ENCODE data around the gene PNLDC1.

Gene PNLDC1

DNA sequence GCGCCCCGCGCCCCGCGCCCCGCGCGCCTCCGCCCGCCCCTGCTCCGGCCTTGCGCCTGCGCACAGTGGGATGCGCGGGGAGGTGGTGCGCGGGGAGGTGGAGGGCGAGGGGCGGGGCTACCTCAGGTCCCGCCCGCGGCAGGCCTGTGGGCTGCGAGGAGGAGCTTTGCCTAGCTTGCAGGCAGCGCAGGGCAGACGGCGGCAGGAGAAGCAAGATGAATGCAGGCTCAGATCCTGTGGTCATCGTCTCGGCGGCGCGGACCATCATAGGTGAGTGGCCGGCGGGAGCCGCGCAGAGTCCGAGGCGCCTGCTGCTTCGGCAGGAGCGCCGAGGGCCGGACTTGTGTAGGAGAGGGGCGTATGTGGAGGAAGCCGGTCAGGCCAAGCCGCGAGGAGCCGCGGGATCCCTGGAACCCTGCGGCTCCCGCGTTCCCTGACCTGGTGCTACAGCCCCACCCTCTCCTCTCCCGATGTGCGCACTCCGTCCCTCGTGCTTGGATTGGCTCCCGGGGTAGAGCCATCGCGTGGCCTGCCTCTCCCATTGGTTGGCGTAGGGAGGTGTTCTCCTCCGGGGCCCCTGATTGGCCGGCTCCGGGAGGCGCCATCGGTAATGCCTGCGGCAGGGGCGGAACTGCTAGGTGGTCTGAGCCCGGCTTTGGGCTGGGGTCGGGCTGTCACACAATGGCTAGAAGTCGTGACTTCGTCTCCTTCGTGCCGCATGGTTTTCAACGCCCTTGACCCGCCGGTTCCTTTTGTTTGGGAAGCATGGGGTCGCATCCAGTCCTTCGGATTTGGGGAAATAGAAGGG lies 38.0 kb upstream of the PNLDC1 start, which contains the start of gene ACAT2:
TSS of gene ACAT2 (plus strand) at position 173 of the 808 bp plus-strand sequence. CDS start at position 216, 43 bp downstream.
- no peak for TF ChIP-seq TEAD4 (IDR thresholded peaks at IDR 0.05)
- TF ChIP-seq EP300 (IDR thresholded peaks at IDR 0.05; ENCODE audit: borderline replicate concordance) = no peak
- no peak for TF ChIP-seq TCF12 (IDR thresholded peaks at IDR 0.05; ENCODE audit: low read depth)
- TF ChIP-seq, protein P1, sequence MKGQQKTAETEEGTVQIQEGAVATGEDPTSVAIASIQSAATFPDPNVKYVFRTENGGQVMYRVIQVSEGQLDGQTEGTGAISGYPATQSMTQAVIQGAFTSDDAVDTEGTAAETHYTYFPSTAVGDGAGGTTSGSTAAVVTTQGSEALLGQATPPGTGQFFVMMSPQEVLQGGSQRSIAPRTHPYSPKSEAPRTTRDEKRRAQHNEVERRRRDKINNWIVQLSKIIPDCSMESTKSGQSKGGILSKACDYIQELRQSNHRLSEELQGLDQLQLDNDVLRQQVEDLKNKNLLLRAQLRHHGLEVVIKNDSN (IDR thresholded peaks at IDR 0.05) = no peak
- TF ChIP-seq RAD21 (IDR thresholded peaks at IDR 0.05; ENCODE audit: low read depth) = no peak
- no peak for TF ChIP-seq FOXM1 (IDR thresholded peaks at IDR 0.05; ENCODE audit: borderline replicate concordance, low read depth)
- TF ChIP-seq EGR1 (IDR thresholded peaks at IDR 0.05) = no peak
- TF ChIP-seq ZBTB7A (IDR thresholded peaks at IDR 0.05; ENCODE audit: low read depth) = peak; percentile 60; the same call in 1 of the 2 replicates
- TF ChIP-seq, protein P2, sequence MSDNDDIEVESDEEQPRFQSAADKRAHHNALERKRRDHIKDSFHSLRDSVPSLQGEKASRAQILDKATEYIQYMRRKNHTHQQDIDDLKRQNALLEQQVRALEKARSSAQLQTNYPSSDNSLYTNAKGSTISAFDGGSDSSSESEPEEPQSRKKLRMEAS (IDR thresholded peaks at IDR 0.05) = peak; percentile 36
- no peak; the same call in none of the 2 replicates for TF ChIP-seq TAF1 (IDR thresholded peaks at IDR 0.05; ENCODE audit: low read depth)
- TF ChIP-seq NFIC (IDR thresholded peaks at IDR 0.05) = no peak
- TF ChIP-seq CREB1 (IDR thresholded peaks at IDR 0.05; ENCODE audit: low read depth) = no peak; the same call in 1 of the 2 replicates
- no peak for TF ChIP-seq CEBPB (IDR thresholded peaks at IDR 0.05)
- TF ChIP-seq, protein P3, sequence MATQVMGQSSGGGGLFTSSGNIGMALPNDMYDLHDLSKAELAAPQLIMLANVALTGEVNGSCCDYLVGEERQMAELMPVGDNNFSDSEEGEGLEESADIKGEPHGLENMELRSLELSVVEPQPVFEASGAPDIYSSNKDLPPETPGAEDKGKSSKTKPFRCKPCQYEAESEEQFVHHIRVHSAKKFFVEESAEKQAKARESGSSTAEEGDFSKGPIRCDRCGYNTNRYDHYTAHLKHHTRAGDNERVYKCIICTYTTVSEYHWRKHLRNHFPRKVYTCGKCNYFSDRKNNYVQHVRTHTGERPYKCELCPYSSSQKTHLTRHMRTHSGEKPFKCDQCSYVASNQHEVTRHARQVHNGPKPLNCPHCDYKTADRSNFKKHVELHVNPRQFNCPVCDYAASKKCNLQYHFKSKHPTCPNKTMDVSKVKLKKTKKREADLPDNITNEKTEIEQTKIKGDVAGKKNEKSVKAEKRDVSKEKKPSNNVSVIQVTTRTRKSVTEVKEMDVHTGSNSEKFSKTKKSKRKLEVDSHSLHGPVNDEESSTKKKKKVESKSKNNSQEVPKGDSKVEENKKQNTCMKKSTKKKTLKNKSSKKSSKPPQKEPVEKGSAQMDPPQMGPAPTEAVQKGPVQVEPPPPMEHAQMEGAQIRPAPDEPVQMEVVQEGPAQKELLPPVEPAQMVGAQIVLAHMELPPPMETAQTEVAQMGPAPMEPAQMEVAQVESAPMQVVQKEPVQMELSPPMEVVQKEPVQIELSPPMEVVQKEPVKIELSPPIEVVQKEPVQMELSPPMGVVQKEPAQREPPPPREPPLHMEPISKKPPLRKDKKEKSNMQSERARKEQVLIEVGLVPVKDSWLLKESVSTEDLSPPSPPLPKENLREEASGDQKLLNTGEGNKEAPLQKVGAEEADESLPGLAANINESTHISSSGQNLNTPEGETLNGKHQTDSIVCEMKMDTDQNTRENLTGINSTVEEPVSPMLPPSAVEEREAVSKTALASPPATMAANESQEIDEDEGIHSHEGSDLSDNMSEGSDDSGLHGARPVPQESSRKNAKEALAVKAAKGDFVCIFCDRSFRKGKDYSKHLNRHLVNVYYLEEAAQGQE (IDR thresholded peaks at IDR 0.05; ENCODE audit: low read depth) = no peak
- TF ChIP-seq YY1 (IDR thresholded peaks at IDR 0.05; ENCODE audit: low read depth) = peak; percentile 37; the same call in 1 of the 2 replicates

DNA sequence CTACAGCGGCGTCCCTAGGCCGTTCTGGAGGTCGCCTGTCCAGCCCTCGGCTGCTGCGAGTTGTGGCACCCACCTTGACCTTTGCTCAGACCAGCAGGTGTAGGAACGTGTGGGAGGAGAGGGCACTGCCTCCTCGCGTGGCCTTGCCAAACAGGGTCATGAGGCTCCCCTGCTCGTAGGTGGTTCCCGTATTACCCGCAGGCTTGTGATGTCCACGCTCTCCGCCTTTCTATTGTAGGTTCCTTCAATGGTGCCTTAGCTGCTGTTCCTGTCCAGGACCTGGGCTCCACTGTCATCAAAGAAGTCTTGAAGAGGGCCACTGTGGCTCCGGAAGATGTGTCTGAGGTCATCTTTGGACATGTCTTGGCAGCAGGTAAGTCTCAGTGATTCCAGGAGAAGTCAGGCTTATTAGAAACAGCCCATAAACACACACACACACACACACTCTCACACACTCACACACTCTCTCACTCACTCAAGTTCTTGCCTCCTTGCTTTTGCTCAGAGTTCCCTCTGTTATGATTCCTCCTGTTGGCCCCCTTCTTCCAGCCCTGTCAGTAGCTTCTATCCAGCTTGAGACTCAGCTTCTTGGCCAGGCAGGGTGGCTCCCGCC lies 37.3 kb upstream of the PNLDC1 start:
- TF ChIP-seq TCF12 (IDR thresholded peaks at IDR 0.05; ENCODE audit: low read depth) (no peak), TEAD4 (IDR thresholded peaks at IDR 0.05) (no peak), FOXM1 (IDR thresholded peaks at IDR 0.05; ENCODE audit: borderline replicate concordance, low read depth) (no peak), CREB1 (IDR thresholded peaks at IDR 0.05; ENCODE audit: low read depth) (no peak), EGR1 (IDR thresholded peaks at IDR 0.05) (no peak), YY1 (IDR thresholded peaks at IDR 0.05; ENCODE audit: low read depth) (no peak), NFIC (IDR thresholded peaks at IDR 0.05) (no peak), ZBTB7A (IDR thresholded peaks at IDR 0.05; ENCODE audit: low read depth) (no peak), CEBPB (IDR thresholded peaks at IDR 0.05) (no peak), RAD21 (IDR thresholded peaks at IDR 0.05; ENCODE audit: low read depth) (no peak), EP300 (IDR thresholded peaks at IDR 0.05; ENCODE audit: borderline replicate concordance) (no peak), TAF1 (IDR thresholded peaks at IDR 0.05; ENCODE audit: low read depth) (no peak)
- TF ChIP-seq, protein P1 (IDR thresholded peaks at IDR 0.05) = no peak
- TF ChIP-seq, protein P2 (IDR thresholded peaks at IDR 0.05) = no peak
- TF ChIP-seq, protein P3 (IDR thresholded peaks at IDR 0.05; ENCODE audit: low read depth) = no peak

DNA sequence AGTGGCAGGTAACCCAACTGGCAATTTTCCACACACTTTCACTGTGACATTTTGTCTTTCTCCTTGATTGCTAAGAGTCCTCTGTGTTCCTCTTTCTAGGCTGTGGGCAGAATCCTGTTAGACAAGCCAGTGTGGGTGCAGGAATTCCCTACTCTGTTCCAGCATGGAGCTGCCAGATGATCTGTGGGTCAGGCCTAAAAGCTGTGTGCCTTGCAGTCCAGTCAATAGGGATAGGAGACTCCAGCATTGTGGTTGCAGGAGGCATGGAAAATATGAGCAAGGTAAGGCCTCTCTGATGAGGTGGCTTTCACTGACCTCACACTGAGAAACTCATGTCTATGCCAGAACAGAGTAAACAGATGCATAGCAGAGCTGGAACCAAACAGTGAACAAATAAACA lies 33.2 kb upstream of the PNLDC1 start:
- TF ChIP-seq, protein P1 (IDR thresholded peaks at IDR 0.05) = no peak
- TF ChIP-seq CREB1 (IDR thresholded peaks at IDR 0.05; ENCODE audit: low read depth) = no peak
- TF ChIP-seq EP300 (IDR thresholded peaks at IDR 0.05; ENCODE audit: borderline replicate concordance) = no peak
- TF ChIP-seq, protein P3 (IDR thresholded peaks at IDR 0.05; ENCODE audit: low read depth) = no peak
- TF ChIP-seq YY1 (IDR thresholded peaks at IDR 0.05; ENCODE audit: low read depth) = no peak
- TF ChIP-seq TCF12 (IDR thresholded peaks at IDR 0.05; ENCODE audit: low read depth) = no peak
- no peak for TF ChIP-seq RAD21 (IDR thresholded peaks at IDR 0.05; ENCODE audit: low read depth)
- TF ChIP-seq EGR1 (IDR thresholded peaks at IDR 0.05) = no peak
- TF ChIP-seq FOXM1 (IDR thresholded peaks at IDR 0.05; ENCODE audit: borderline replicate concordance, low read depth) = no peak
- no peak for TF ChIP-seq CEBPB (IDR thresholded peaks at IDR 0.05)
